ENCODE data around the gene MYH10.
"Not testable (repeated sequence)": the region's sequence is repeated elsewhere in the genome, so short reads cannot be mapped to it uniquely, and the experiment has no call there.

MYH10 gene

GRCh38 chr17:8542599-8543502, 87.7 kb downstream of the MYH10 start:
- DNase-seq: no peak

- not testable (repeated sequence) for DNase-seq
Observed at GRCh38 chr17:8539976-8540375, 90.5 kb downstream of the MYH10 start.

GRCh38 chr17:8537734-8538133, 92.8 kb downstream of the MYH10 start:
- DNase-seq: no peak

- no peak for DNase-seq
Observed at GRCh38 chr17:8534498-8535188, 95.9 kb downstream of the MYH10 start.

- DNase-seq: no peak
Observed at GRCh38 chr17:8532021-8532420, 98.5 kb downstream of the MYH10 start.

GRCh38 chr17:8522577-8522976, 107.9 kb downstream of the MYH10 start:
- no peak for DNase-seq

- no peak for DNase-seq
Observed at GRCh38 chr17:8520981-8521380, 109.5 kb downstream of the MYH10 start.

GRCh38 chr17:8518850-8519249, 111.7 kb downstream of the MYH10 start:
- no peak for DNase-seq

GRCh38 chr17:8518326-8518725, 112.2 kb downstream of the MYH10 start:
- no peak for DNase-seq

- no peak for DNase-seq
Observed at GRCh38 chr17:8514801-8515200, 115.7 kb downstream of the MYH10 start.

GRCh38 chr17:8506145-8506544, 124.4 kb downstream of the MYH10 start:
- no peak for DNase-seq

GRCh38 chr17:8504460-8505207, 125.9 kb downstream of the MYH10 start:
- DNase-seq: no peak

- no peak for DNase-seq
Observed at GRCh38 chr17:8503807-8504206, 126.7 kb downstream of the MYH10 start.

- no peak for DNase-seq
Observed at GRCh38 chr17:8503368-8503767, 127.2 kb downstream of the MYH10 start.

- DNase-seq: no peak
Observed at GRCh38 chr17:8502126-8502525, 128.4 kb downstream of the MYH10 start.

GRCh38 chr17:8500609-8501008, 129.9 kb downstream of the MYH10 start:
- DNase-seq: no peak

GRCh38 chr17:8499614-8500013, 130.9 kb downstream of the MYH10 start:
- DNase-seq: no peak

GRCh38 chr17:8499171-8499570, 131.4 kb downstream of the MYH10 start:
- no peak for DNase-seq

- no peak for DNase-seq
Observed at GRCh38 chr17:8496081-8496480, 134.4 kb downstream of the MYH10 start.

GRCh38 chr17:8494506-8495111, 135.9 kb downstream of the MYH10 start:
- DNase-seq: no peak

- no peak for DNase-seq
Observed at GRCh38 chr17:8494021-8494420, 136.5 kb downstream of the MYH10 start.

- DNase-seq: no peak
Observed at GRCh38 chr17:8492121-8492520, 138.4 kb downstream of the MYH10 start.

All from NCI-H2171 (cell line).